Testis (tissue), 2 donors: ENCODE measurements around the gene TRRAP.

Experiments used
- CTCF ChIP-seq, 3 experiments: fragments of 450-650 bp in 2 of 3; fragments of 200-600 bp in 1 of 3; sonication (generic) in 1 of 3; IDR thresholded peaks; one replicate each; pipeline ENCODE4 v1.5.1; 2016 to 2019; ENCODE audit warnings: antibody characterized with exemption in 3 of 3, mild to moderate bottlenecking in 2 of 3, moderate library complexity in 1 of 3
- POLR2A ChIP-seq: fragments of 450-650 bp; IDR thresholded peaks from one replicate; pipeline ENCODE4 v1.6.1; 2017; ENCODE audit warnings: antibody characterized with exemption, mild to moderate bottlenecking, moderate library complexity

- no peak for TF ChIP-seq CTCF (IDR thresholded peaks at IDR 0.05)
- TF ChIP-seq POLR2A = no peak
Measured at GRCh38 chr7:98957766-98958165, 79.4 kb downstream of the TRRAP start.
